K562 (cell line): ENCODE measurements around the gene GLB1L. TPM values are rescaled to one million over a fixed set of nuclear protein-coding genes. Genes with fewer than 3 reads are reported as not detected.

ENCODE experiments used
- BCL6 ChIP-seq: fragments of 250-450 bp; sonication (Bioruptor Pico); IDR thresholded peaks from 2 replicates; pipeline ENCODE4 v1.4.0; 2020
- C11orf30 ChIP-seq: fragments of 450-650 bp; IDR thresholded peaks from 2 replicates; pipeline ENCODE4 v1.6.1; 2016; ENCODE audit warnings: low read depth, mild to moderate bottlenecking
- CBX1 ChIP-seq: sonication (generic); IDR thresholded peaks from 2 replicates; pipeline ENCODE4 v1.6.1; 2016; ENCODE audit warnings: antibody characterized with exemption, low read depth, mild to moderate bottlenecking
- CBX5 ChIP-seq: IDR thresholded peaks from 2 replicates; pipeline ENCODE4 v1.6.1; 2014; ENCODE audit warnings: low read depth, borderline replicate concordance
- CC2D1A ChIP-seq: fragments of 450-650 bp; IDR thresholded peaks from 2 replicates; pipeline ENCODE4 v1.6.1; 2017; ENCODE audit warnings: mild to moderate bottlenecking
- CLOCK ChIP-seq: fragments of 250-450 bp; sonication (Bioruptor Pico); IDR thresholded peaks from 2 replicates; pipeline ENCODE4 v1.4.0; 2020; ENCODE audit warnings: mild to moderate bottlenecking, moderate library complexity, borderline replicate concordance
- ETV6 ChIP-seq, 3 experiments: fragments of 150-350 bp in 1 of 3; sonication (generic) in 1 of 3; formaldehyde crosslinking in 1 of 3; IDR thresholded peaks; 2 replicates each; pipeline versions ENCODE4 v1.6.1 to v1.8.0; 2014 to 2022; ENCODE audit warnings: borderline replicate concordance in 2 of 3, low read depth in 2 of 3, antibody characterized with exemption in 1 of 3, low read length in 1 of 3, mild to moderate bottlenecking in 1 of 3, missing genetic modification reagents in 1 of 3
- ILK ChIP-seq: fragments of 450-650 bp; IDR thresholded peaks from 2 replicates; pipeline ENCODE4 v1.6.1; 2016; ENCODE audit warnings: missing genetic modification characterization, low read depth, mild to moderate bottlenecking, missing compliant biosample characterization, moderate library complexity, borderline replicate concordance
- KLF6 ChIP-seq: fragments of 250-450 bp; sonication (Bioruptor Pico); IDR thresholded peaks from 2 replicates; pipeline ENCODE4 v1.4.0; 2020; ENCODE audit warnings: mild to moderate bottlenecking, moderate library complexity, borderline replicate concordance
- MEIS2 ChIP-seq: fragments of 450-650 bp; IDR thresholded peaks from 2 replicates; pipeline ENCODE4 v1.6.1; 2014; ENCODE audit warnings: mild to moderate bottlenecking; ENCODE audit not compliant: partially characterized antibody
- NCOA6 ChIP-seq: fragments of 450-650 bp; IDR thresholded peaks from 2 replicates; pipeline ENCODE4 v1.6.1; 2017; ENCODE audit warnings: mild to moderate bottlenecking
- PRDM10 ChIP-seq: fragments of 450-650 bp; IDR thresholded peaks from 2 replicates; pipeline ENCODE4 v1.6.1; 2018; ENCODE audit not compliant: partially characterized antibody
- RAD21 ChIP-seq, 2 experiments: fragments of 250-450 bp in 1 of 2; fragments of 450-650 bp in 1 of 2; sonication (Bioruptor Pico) in 1 of 2; formaldehyde crosslinking in 1 of 2; IDR thresholded peaks in 1 of 2; conservative IDR thresholded peaks in 1 of 2; 2 replicates each; pipeline versions ENCODE4 v1.4.0 to v1.8.0; 2020 to 2022; ENCODE audit warnings: mild to moderate bottlenecking in 2 of 2, moderate library complexity in 1 of 2
- RFX1 ChIP-seq: fragments of 450-650 bp; IDR thresholded peaks from 2 replicates; pipeline ENCODE4 v1.6.1; 2016; ENCODE audit warnings: mild to moderate bottlenecking, moderate library complexity
- TEAD4 ChIP-seq, 2 experiments: sonication (generic) in 1 of 2; formaldehyde crosslinking in 1 of 2; IDR thresholded peaks; 2 replicates each; pipeline versions ENCODE4 v1.6.1 to v1.8.0; 2012 to 2022; ENCODE audit warnings: borderline replicate concordance in 1 of 2, inconsistent platforms in 1 of 2, low read length in 1 of 2, mild to moderate bottlenecking in 1 of 2, missing genetic modification reagents in 1 of 2
- TOE1 ChIP-seq, 2 experiments: fragments of 450-650 bp in 1 of 2; sonication (generic) in 1 of 2; formaldehyde crosslinking in 1 of 2; IDR thresholded peaks; 2 replicates each; pipeline versions ENCODE4 v1.7.1 to v1.8.0; 2016 to 2022; ENCODE audit warnings: borderline replicate concordance in 2 of 2, mild to moderate bottlenecking in 2 of 2, antibody characterized with exemption in 1 of 2, inconsistent platforms in 1 of 2, low read depth in 1 of 2, missing genetic modification reagents in 1 of 2, moderate library complexity in 1 of 2
- TSC22D4 ChIP-seq: fragments of 450-650 bp; IDR thresholded peaks from 2 replicates; pipeline ENCODE4 v1.6.1; 2016; ENCODE audit warnings: missing genetic modification characterization, missing biosample characterization, control low read depth
- ZNF197 ChIP-seq: fragments of 200-800 bp; sonication (Bioruptor generic); IDR thresholded peaks from 2 replicates; pipeline ENCODE4 v1.6.1; 2016; ENCODE audit warnings: low read depth, missing genetic modification characterization, missing compliant biosample characterization
- ZNF41 ChIP-seq: fragments of 250-450 bp; sonication (Bioruptor Pico); conservative IDR thresholded peaks from 2 replicates; pipeline ENCODE4 v1.4.0; 2020; ENCODE audit warnings: mild to moderate bottlenecking
- ZNF668 ChIP-seq: fragments of 250-450 bp; sonication (Bioruptor Pico); IDR thresholded peaks from 2 replicates; pipeline ENCODE4 v1.8.0; 2022; ENCODE audit warnings: mild to moderate bottlenecking, inconsistent platforms
- polyA plus RNA-seq, 8 experiments: library from polyadenylated mRNA; depleted of rRNA in 4 of 8; stranded (reverse) in 5 of 8; unstranded in 3 of 8; fragments of >200 nt; fragmentation: Nextera tagmentation in 2 of 8; fragmentation: Illumina TruSeq in 1 of 8; extraction: Ambion mirVana in 2 of 8; extraction: Trizol in 1 of 8; gene quantifications; 2 replicates each; pipeline versions ENCODE4 v1.2.1 to v1.2.3, GENCODE V29; 2011 to 2014; ENCODE audit warnings: inconsistent platforms in 1 of 8, missing spikeins in 1 of 8
- total RNA-seq, 7 experiments: library from RNA; depleted of rRNA in 6 of 7; stranded (reverse); fragments of >200 nt in 6 of 7; fragmentation: Illumina TruSeq in 2 of 7; extraction: Trizol in 2 of 7; gene quantifications; 2 replicates each; pipeline versions ENCODE4 v1.2.1 to v1.2.3, GENCODE V29; 2011 to 2021; ENCODE audit warnings: low replicate concordance in 1 of 7

Gene GLB1L
- total and polyA plus RNA-seq, 9 of the 15 experiments (the other 6 are each of a cell fraction or from before 2014, with no cell fraction given): 0.42 to 2.9 (median 2.5) TPM

DNA sequence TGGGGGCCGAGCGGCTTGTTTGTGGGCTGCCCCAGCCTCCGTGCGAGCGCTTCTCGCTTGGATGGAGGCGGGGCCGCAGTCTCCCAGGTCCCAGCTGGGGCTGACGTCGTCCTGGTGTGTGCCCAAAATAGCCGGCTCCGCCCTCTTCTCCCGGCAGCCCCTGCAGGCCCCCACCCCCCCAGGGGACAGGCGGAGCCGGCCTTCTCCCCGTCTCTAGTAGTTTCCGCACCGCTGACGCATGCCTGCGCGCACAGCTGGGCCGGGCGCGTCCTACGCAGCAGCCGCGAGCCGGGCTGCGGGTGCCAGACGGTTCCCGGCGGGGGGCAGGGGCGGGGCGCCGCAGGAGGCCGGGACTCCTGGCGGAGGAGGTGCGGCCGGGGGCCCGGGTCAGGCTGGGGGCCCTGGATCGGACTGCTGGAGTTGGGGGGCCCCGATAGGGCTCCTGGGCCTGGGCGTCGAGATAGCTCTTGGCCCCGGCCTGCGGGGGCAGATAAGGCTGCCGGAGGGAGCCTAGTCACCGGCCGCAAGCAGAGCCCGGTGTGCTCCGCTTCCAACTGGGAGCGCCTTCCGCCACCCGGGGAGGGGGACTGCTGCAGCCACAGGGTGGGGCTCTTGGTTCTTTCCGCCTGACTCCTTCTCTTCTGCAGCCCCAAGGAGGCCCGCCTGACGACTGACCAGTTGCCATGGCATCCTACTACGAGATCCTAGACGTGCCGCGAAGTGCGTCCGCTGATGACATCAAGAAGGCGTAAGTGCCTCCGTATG lies 34.1 kb upstream of the GLB1L start, which contains the start of gene DNAJB2 (continued):
- TF ChIP-seq PRDM10: peak; percentile 8
- TF ChIP-seq TEAD4 (IDR thresholded peaks at IDR 0.05; ENCODE audit: low read length): peak; percentile 97
- TF ChIP-seq TEAD4 (CRISPR knock-in tag; IDR thresholded peaks at IDR 0.05; ENCODE audit: borderline replicate concordance): no peak
- 0 out of 2 replicates have a peak, but pooled peaks have one; percentile 3 for TF ChIP-seq NCOA6
- peak; percentile 93; the same call in 1 of the 2 replicates for TF ChIP-seq ZNF197
- peak; percentile 33; the same call in 1 of the 2 replicates for TF ChIP-seq CLOCK
- peak; percentile 72 to 74 for TF ChIP-seq RAD21 (CRISPR knock-in tag; conservative IDR thresholded peaks at IDR 0.05 in 1 of 2, IDR thresholded peaks at IDR 0.05 in 1 of 2)
- TF ChIP-seq C11orf30: peak; percentile 30
- TF ChIP-seq ZNF41 (CRISPR knock-in tag): peak; percentile 79
- TF ChIP-seq RFX1: peak; percentile 96
- TF ChIP-seq CBX5: peak; percentile 38; the same call in 1 of the 2 replicates
- peak; percentile 17; the same call in 1 of the 2 replicates for TF ChIP-seq ZNF668
- TF ChIP-seq KLF6 (CRISPR knock-in tag): peak; percentile 36; the same call in 1 of the 2 replicates
- TF ChIP-seq MEIS2: peak; percentile 91
- TF ChIP-seq CBX1: peak; percentile 46
- TF ChIP-seq TOE1 (IDR thresholded peaks at IDR 0.05; ENCODE audit: borderline replicate concordance): peak; percentile 14; the same call in 1 of the 2 replicates
- no peak for TF ChIP-seq TOE1 (CRISPR knock-in tag; IDR thresholded peaks at IDR 0.05; ENCODE audit: borderline replicate concordance, low read depth)
- TF ChIP-seq CC2D1A: peak; percentile 95
- TF ChIP-seq BCL6 (CRISPR knock-in tag): no peak
- no peak for TF ChIP-seq ILK (tag)
- no peak for TF ChIP-seq TSC22D4 (tag)
- 0 out of 4 replicates have a peak, but pooled peaks of 1 of the 2 experiments have one; percentile 62 for TF ChIP-seq ETV6 (IDR thresholded peaks at IDR 0.05; ENCODE audit: borderline replicate concordance in 1 of 2, low read depth in 2 of 2, low read length in 1 of 2)
- TF ChIP-seq ETV6 (CRISPR knock-in tag; IDR thresholded peaks at IDR 0.05; ENCODE audit: borderline replicate concordance): no peak
